ENCODE results near the gene BCAT1. TPM values are rescaled to one million over a fixed set of nuclear protein-coding genes. Genes with fewer than 3 reads are reported as not detected.

The BCAT1 gene
- total and polyA plus RNA-seq, 2 experiments from 2014 or later = 53.6 to 181 TPM

DNA sequence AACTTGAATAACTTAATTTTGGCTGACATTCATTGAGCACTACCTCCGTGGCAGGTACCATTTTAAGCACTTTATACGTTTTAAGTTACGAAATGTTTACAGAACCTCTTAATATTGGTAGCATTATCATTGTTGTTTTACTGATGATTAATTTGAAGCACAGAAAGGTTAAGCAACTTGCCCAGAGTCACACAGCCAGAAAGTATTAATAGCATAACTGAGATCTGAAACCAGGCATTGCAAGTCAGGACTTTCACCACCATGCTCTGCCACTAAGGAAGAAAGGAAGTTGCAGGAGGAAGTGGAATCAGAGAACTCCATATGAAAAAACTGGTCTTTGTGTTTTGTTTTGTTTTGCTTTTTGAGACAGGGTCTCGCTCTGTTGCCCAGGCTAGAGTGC lies 28.2 kb upstream of the BCAT1 start:
- Histone ChIP-seq H3K27ac (ENCODE audit: low read depth) (no peak overlapping the region), H3K36me3 (ENCODE audit: insufficient read depth) (no peaks in the 10 kb centered on the region), H3K9me2 (ENCODE audit: insufficient read depth) (no peaks in the 10 kb centered on the region), H3K79me2 (replicated peaks; ENCODE audit: insufficient read depth) (no peaks in the 10 kb centered on the region), H4K20me1 (replicated peaks; ENCODE audit: insufficient read depth) (no peaks in the 10 kb centered on the region), H2AFZ (no peak overlapping the region), H3K4me1 (ENCODE audit: insufficient read depth) (no peaks in the 10 kb centered on the region), H3K4me2 (no peak overlapping the region), H3F3A (replicated peaks; ENCODE audit: low read depth) (no peaks in the 10 kb centered on the region), H3K27me3 (ENCODE audit: insufficient read depth) (no peaks in the 10 kb centered on the region), H3K4me3 (no peak overlapping the region)
- H3K36me3 Mint-ChIP-seq (ENCODE audit: low read depth) = no peaks in the 10 kb centered on the region
- H3K27ac Mint-ChIP-seq = no peak overlapping the region
- no peaks in the 10 kb centered on the region for H3K9me3 Mint-ChIP-seq
- no peaks in the 10 kb centered on the region for H3K4me1 Mint-ChIP-seq
- H3K4me3 Mint-ChIP-seq = no peak overlapping the region
- ATAC-seq (no peak), DNase-seq (ENCODE audit: low spot score) (no peak)
- TF ChIP-seq EZH2 (IDR thresholded peaks at IDR 0.05; ENCODE audit: low read depth, unreplicated experiment) (no peak), NANOG (IDR thresholded peaks at IDR 0.05; ENCODE audit: borderline replicate concordance) (no peak), ZNF331 (CRISPR knock-in tag; IDR thresholded peaks at IDR 0.05; ENCODE audit: low read depth) (no peak), CREB1 (CRISPR knock-in tag; IDR thresholded peaks at IDR 0.05; ENCODE audit: low read depth) (no peak), POLR2AphosphoS5 (IDR thresholded peaks at IDR 0.05; ENCODE audit: low read depth) (no peak)
- peaks cover 3% of the 10 kb centered on the region for H3K27me3 Mint-ChIP-seq (ENCODE audit: insufficient read depth, low read depth, poor library complexity)

DNA sequence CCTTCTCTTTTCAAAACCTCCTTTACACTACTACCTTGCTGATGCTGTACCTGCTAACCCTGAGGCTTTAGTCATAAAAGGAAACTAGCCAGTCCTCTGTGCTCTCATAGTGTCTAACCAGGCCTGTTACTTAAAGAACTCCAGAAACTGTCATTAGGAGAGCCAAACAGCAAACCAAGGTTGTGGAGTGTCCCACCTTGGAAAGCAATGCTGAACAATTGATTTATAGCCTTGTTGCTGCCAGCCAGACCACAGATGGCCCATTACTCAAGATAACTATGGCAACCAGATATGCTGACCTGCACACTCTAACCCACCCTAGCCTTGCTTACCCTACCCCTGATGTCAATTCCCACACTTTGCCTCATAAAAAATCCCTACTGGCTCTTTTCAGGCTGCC lies 26.5 kb upstream of the BCAT1 start:
- Histone ChIP-seq H3K4me3 (no peak overlapping the region), H3K4me2 (no peak overlapping the region), H2AFZ (no peak overlapping the region), H3K27ac (ENCODE audit: low read depth) (no peak overlapping the region), H3F3A (replicated peaks; ENCODE audit: low read depth) (no peaks in the 10 kb centered on the region), H3K27me3 (ENCODE audit: insufficient read depth) (no peaks in the 10 kb centered on the region), H3K36me3 (ENCODE audit: insufficient read depth) (no peaks in the 10 kb centered on the region), H3K4me1 (ENCODE audit: insufficient read depth) (no peaks in the 10 kb centered on the region), H4K20me1 (replicated peaks; ENCODE audit: insufficient read depth) (no peaks in the 10 kb centered on the region), H3K9me2 (ENCODE audit: insufficient read depth) (no peaks in the 10 kb centered on the region), H3K79me2 (replicated peaks; ENCODE audit: insufficient read depth) (no peaks in the 10 kb centered on the region)
- peaks cover 5% of the 10 kb centered on the region; the same call in 2 of the 3 replicates for H3K9me3 Mint-ChIP-seq
- ATAC-seq (no peak), DNase-seq (ENCODE audit: low spot score) (no peak)
- peaks cover 3% of the 10 kb centered on the region for H3K27me3 Mint-ChIP-seq (ENCODE audit: insufficient read depth, low read depth, poor library complexity)
- no peaks in the 10 kb centered on the region for H3K36me3 Mint-ChIP-seq (ENCODE audit: low read depth)
- no peak overlapping the region for H3K27ac Mint-ChIP-seq
- H3K4me3 Mint-ChIP-seq = no peak overlapping the region
- H3K4me1 Mint-ChIP-seq = no peaks in the 10 kb centered on the region
- TF ChIP-seq, protein P1, sequence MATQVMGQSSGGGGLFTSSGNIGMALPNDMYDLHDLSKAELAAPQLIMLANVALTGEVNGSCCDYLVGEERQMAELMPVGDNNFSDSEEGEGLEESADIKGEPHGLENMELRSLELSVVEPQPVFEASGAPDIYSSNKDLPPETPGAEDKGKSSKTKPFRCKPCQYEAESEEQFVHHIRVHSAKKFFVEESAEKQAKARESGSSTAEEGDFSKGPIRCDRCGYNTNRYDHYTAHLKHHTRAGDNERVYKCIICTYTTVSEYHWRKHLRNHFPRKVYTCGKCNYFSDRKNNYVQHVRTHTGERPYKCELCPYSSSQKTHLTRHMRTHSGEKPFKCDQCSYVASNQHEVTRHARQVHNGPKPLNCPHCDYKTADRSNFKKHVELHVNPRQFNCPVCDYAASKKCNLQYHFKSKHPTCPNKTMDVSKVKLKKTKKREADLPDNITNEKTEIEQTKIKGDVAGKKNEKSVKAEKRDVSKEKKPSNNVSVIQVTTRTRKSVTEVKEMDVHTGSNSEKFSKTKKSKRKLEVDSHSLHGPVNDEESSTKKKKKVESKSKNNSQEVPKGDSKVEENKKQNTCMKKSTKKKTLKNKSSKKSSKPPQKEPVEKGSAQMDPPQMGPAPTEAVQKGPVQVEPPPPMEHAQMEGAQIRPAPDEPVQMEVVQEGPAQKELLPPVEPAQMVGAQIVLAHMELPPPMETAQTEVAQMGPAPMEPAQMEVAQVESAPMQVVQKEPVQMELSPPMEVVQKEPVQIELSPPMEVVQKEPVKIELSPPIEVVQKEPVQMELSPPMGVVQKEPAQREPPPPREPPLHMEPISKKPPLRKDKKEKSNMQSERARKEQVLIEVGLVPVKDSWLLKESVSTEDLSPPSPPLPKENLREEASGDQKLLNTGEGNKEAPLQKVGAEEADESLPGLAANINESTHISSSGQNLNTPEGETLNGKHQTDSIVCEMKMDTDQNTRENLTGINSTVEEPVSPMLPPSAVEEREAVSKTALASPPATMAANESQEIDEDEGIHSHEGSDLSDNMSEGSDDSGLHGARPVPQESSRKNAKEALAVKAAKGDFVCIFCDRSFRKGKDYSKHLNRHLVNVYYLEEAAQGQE (IDR thresholded peaks at IDR 0.05; ENCODE audit: unreplicated experiment) = no peak
- TF ChIP-seq, protein P2, sequence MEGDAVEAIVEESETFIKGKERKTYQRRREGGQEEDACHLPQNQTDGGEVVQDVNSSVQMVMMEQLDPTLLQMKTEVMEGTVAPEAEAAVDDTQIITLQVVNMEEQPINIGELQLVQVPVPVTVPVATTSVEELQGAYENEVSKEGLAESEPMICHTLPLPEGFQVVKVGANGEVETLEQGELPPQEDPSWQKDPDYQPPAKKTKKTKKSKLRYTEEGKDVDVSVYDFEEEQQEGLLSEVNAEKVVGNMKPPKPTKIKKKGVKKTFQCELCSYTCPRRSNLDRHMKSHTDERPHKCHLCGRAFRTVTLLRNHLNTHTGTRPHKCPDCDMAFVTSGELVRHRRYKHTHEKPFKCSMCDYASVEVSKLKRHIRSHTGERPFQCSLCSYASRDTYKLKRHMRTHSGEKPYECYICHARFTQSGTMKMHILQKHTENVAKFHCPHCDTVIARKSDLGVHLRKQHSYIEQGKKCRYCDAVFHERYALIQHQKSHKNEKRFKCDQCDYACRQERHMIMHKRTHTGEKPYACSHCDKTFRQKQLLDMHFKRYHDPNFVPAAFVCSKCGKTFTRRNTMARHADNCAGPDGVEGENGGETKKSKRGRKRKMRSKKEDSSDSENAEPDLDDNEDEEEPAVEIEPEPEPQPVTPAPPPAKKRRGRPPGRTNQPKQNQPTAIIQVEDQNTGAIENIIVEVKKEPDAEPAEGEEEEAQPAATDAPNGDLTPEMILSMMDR (conservative IDR thresholded peaks at IDR 0.05; ENCODE audit: low read depth in 2 of 2) = no peak
- TF ChIP-seq NANOG (IDR thresholded peaks at IDR 0.05; ENCODE audit: borderline replicate concordance) = no peak
- no peak for TF ChIP-seq STAT1 (IDR thresholded peaks at IDR 0.05; ENCODE audit: unreplicated experiment)
- TF ChIP-seq, protein P3, sequence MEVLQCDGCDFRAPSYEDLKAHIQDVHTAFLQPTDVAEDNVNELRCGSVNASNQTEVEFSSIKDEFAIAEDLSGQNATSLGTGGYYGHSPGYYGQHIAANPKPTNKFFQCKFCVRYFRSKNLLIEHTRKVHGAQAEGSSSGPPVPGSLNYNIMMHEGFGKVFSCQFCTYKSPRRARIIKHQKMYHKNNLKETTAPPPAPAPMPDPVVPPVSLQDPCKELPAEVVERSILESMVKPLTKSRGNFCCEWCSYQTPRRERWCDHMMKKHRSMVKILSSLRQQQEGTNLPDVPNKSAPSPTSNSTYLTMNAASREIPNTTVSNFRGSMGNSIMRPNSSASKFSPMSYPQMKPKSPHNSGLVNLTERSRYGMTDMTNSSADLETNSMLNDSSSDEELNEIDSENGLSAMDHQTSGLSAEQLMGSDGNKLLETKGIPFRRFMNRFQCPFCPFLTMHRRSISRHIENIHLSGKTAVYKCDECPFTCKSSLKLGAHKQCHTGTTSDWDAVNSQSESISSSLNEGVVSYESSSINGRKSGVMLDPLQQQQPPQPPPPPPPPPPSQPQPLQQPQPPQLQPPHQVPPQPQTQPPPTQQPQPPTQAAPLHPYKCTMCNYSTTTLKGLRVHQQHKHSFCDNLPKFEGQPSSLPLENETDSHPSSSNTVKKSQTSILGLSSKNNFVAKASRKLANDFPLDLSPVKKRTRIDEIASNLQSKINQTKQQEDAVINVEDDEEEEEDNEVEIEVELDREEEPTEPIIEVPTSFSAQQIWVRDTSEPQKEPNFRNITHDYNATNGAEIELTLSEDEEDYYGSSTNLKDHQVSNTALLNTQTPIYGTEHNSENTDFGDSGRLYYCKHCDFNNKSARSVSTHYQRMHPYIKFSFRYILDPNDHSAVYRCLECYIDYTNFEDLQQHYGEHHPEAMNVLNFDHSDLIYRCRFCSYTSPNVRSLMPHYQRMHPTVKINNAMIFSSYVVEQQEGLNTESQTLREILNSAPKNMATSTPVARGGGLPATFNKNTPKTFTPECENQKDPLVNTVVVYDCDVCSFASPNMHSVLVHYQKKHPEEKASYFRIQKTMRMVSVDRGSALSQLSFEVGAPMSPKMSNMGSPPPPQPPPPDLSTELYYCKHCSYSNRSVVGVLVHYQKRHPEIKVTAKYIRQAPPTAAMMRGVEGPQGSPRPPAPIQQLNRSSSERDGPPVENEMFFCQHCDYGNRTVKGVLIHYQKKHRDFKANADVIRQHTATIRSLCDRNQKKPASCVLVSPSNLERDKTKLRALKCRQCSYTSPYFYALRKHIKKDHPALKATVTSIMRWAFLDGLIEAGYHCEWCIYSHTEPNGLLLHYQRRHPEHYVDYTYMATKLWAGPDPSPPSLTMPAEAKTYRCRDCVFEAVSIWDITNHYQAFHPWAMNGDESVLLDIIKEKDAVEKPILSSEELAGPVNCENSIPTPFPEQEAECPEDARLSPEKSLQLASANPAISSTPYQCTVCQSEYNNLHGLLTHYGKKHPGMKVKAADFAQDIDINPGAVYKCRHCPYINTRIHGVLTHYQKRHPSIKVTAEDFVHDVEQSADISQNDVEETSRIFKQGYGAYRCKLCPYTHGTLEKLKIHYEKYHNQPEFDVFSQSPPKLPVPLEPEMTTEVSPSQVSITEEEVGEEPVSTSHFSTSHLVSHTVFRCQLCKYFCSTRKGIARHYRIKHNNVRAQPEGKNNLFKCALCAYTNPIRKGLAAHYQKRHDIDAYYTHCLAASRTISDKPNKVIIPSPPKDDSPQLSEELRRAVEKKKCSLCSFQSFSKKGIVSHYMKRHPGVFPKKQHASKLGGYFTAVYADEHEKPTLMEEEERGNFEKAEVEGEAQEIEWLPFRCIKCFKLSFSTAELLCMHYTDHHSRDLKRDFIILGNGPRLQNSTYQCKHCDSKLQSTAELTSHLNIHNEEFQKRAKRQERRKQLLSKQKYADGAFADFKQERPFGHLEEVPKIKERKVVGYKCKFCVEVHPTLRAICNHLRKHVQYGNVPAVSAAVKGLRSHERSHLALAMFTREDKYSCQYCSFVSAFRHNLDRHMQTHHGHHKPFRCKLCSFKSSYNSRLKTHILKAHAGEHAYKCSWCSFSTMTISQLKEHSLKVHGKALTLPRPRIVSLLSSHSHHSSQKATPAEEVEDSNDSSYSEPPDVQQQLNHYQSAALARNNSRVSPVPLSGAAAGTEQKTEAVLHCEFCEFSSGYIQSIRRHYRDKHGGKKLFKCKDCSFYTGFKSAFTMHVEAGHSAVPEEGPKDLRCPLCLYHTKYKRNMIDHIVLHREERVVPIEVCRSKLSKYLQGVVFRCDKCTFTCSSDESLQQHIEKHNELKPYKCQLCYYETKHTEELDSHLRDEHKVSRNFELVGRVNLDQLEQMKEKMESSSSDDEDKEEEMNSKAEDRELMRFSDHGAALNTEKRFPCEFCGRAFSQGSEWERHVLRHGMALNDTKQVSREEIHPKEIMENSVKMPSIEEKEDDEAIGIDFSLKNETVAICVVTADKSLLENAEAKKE (CRISPR knock-in tag; IDR thresholded peaks at IDR 0.05) = no peak
- TF ChIP-seq EZH2phosphoT487 (IDR thresholded peaks at IDR 0.05; ENCODE audit: unreplicated experiment) = no peak
- TF ChIP-seq ZNF114 (CRISPR knock-in tag; IDR thresholded peaks at IDR 0.05) = no peak
- TF ChIP-seq CREB1 (CRISPR knock-in tag; IDR thresholded peaks at IDR 0.05; ENCODE audit: low read depth) = no peak
- TF ChIP-seq POLR2AphosphoS5 (IDR thresholded peaks at IDR 0.05; ENCODE audit: low read depth) = no peak
